NCI-H1436 treated with DMSO at 0.1 percent for 48 hours (cell line): ENCODE data around the gene PSME4.
"Not testable (repeated sequence)": the region's sequence is repeated elsewhere in the genome, so short reads cannot be mapped to it uniquely, and the experiment has no call there.

ENCODE experiments used
- DNase-seq: peaks from one replicate; lab custom pipeline; 2025; lab: John Stamatoyannopoulos, UW

PSME4 gene

GRCh38 chr2:53842891-53843290 is 127.9 kb downstream of the PSME4 start:
- DNase-seq = no peak

GRCh38 chr2:53841651-53842050 is 129.1 kb downstream of the PSME4 start:
- DNase-seq = not testable (repeated sequence)

DNA sequence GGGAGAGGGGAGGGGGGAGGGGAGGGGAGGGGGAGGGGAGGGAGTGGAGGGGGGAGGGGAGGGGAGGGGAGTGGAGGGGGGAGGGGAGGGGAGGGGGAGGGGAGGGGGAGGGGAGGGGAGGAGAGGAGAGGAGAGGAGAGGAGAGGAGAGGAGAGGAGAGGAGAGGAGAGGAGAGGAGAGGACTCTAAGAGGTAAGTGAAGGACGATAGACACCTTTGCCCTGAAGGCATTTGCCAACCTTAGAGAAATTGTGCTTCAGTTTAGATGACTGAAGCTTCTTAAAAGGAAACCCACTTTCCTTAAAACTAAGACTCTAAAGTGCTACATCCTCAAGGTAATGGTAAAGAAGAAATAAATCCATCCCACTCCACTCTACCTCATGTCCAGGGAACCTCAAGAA is 130.2 kb downstream of the PSME4 start:
- DNase-seq = no peak

DNA sequence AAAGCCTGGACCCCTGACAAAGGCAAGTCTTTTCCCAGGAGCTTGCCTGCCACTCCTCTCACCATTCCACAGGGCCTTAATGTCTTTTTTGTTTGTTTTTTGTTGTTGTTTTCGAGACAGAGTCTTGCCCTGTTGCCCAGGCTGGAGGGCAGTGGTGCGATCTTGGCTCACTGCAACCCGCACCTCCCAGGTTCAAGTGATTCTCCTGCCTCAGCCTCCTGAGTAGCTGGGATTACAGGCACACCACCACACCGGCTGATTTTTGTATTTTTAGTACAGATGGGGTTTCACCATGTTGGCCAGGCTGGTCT is 140.9 kb downstream of the PSME4 start:
- not testable (repeated sequence) for DNase-seq

- peak; percentile 92 for DNase-seq
Observed at GRCh38 chr2:53829273-53829979, 141.4 kb downstream of the PSME4 start.

- DNase-seq = no peak
Observed at GRCh38 chr2:53828331-53828730, 142.5 kb downstream of the PSME4 start.

- DNase-seq = no peak
Observed at GRCh38 chr2:53827398-53828175, 143.2 kb downstream of the PSME4 start.

GRCh38 chr2:53826587-53827397 is 144.0 kb downstream of the PSME4 start:
- no peak for DNase-seq

GRCh38 chr2:53826030-53826410 is 144.8 kb downstream of the PSME4 start:
- DNase-seq = no peak

DNA sequence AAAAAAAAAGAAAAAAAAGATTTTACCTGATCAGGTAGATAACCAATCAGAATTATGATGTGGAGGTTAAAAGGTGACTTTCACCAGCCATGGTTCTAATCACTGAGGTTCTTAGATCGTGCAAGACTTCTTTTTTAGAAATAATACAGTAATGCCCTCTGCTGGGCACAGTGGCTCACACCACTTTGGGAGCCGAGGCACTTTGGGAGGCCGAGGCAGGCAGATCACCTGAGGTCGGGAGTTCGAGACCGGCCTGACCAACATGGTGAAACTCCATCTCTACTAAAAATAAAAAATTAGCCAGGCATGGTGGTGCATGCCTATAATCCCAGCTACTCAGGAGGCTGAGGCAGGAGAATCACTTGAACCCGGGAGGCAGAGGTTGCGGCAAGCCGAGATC is 147.2 kb downstream of the PSME4 start:
- not testable (repeated sequence) for DNase-seq

- no peak for DNase-seq
Observed at GRCh38 chr2:53821810-53822209, 149.0 kb downstream of the PSME4 start.

- no peak for DNase-seq
Observed at GRCh38 chr2:53820711-53821110, 150.1 kb downstream of the PSME4 start.

- DNase-seq = no peak
Observed at GRCh38 chr2:53820048-53820447, 150.7 kb downstream of the PSME4 start.

GRCh38 chr2:53819634-53820033 is 151.2 kb downstream of the PSME4 start:
- no peak for DNase-seq

DNA sequence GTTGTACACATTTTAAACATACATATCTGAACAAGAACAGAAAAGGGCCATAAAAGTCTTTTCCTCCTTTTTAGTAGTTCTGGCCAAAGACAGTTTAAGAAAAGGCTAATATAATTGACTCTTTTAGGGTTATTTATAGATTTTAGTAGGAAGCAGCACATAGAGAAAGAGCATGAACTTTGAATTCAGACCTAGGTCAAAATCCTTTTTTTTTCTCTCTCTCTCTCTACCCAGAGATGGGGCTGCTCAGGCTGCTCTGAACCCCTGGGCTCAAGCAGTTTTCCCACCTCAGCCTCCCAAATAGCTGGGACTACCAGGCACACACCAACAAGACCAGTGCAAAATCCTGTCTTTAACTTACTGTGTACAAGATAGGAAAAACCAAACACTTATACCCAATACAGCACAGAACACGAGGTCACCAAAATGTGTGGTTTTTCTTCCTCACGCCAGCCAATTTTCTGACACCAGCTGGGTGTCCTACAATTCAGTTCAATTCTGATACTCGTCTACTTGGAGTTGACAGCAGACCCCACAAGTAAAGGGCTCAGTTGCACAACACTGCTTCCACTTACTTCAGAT is 151.8 kb downstream of the PSME4 start:
- DNase-seq = no peak
